GM12875 (cell line): ENCODE results near the gene CCDC47.
"Not testable (repeated sequence)": the region's sequence is repeated elsewhere in the genome, so short reads cannot be mapped to it uniquely, and the experiment has no call there.

Source experiments
- H3K4me3 ChIP-seq: one replicate; pipeline ENCODE4 v1.5.1; 2011; ENCODE audit warnings: low read depth, low read length, control low read depth
- TF ChIP-seq, protein P1 (sequence below): IDR thresholded peaks from 2 replicates; pipeline ENCODE4 v1.5.1; 2011; ENCODE audit warnings: low read depth, mild to moderate bottlenecking, control low read depth, inconsistent platforms, low read length, moderate library complexity, borderline replicate concordance; ENCODE audit not compliant: insufficient read depth

The CCDC47 gene

DNA sequence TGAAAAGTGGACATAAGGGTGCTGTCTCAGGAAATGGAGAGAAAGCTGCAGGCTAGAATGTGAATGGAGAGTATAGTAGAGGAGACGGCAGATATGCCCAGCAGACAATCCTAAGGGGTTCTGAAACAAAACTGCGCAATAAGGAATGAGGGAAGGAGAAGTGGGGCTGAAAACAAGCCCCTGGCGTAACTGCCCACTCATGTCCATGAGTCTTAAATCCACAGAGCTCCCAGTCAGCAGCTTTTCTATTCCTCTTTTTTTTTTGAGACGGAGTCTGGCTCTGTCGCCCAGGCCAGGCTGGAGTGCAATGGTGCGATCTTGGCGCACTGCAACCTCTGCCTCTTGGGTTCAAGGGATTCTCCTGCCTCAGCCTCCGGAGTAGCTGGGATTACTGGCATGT, 37.7 kb downstream of the CCDC47 start:
- TF ChIP-seq, protein P1, sequence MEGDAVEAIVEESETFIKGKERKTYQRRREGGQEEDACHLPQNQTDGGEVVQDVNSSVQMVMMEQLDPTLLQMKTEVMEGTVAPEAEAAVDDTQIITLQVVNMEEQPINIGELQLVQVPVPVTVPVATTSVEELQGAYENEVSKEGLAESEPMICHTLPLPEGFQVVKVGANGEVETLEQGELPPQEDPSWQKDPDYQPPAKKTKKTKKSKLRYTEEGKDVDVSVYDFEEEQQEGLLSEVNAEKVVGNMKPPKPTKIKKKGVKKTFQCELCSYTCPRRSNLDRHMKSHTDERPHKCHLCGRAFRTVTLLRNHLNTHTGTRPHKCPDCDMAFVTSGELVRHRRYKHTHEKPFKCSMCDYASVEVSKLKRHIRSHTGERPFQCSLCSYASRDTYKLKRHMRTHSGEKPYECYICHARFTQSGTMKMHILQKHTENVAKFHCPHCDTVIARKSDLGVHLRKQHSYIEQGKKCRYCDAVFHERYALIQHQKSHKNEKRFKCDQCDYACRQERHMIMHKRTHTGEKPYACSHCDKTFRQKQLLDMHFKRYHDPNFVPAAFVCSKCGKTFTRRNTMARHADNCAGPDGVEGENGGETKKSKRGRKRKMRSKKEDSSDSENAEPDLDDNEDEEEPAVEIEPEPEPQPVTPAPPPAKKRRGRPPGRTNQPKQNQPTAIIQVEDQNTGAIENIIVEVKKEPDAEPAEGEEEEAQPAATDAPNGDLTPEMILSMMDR: no peak
- H3K4me3 ChIP-seq: no peak overlapping the region

DNA sequence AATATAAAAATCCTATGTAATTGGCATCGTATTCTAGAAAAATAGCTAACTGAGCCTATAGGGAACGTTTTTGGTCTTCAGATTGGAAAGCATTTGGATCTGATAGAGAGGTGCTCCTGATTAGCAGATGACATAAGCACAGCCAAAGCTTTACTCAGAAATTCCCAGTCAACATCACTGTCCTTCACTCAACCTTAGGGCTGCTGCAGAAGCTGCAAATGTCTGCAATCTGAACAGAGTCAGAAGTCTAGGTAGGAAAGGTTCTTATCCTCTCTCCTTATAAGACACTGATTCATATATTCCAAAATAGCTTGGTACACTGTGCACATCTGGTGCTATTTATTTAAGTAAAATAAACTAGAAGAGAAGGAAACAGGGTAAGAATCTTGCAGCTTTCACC, 51.0 kb downstream of the CCDC47 start:
- TF ChIP-seq, protein P1: no peak

DNA sequence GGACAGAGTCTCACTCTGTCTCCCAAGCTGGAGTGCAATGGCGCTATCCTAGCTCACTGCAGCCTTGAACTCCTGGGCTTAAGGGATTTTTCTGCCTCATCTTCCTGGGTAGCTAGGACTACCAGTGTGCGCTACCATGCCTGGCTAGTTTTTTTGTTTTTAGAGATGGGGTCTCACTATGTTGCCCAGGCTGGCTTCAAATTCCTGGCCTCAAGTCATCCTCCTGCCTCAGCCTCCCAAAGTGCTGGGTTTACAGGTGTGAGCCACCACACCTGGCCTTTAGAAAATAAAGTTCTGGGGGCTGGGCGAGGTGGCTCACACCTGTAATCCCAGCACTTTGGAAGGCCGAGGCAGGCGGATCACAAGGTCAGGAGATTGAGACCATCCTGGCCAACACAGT, 53.2 kb downstream of the CCDC47 start:
- not testable (repeated sequence) for H3K4me3 ChIP-seq

More for the DNA sequence above, 51.0 kb downstream of the CCDC47 start:
- no peak overlapping the region for H3K4me3 ChIP-seq

DNA sequence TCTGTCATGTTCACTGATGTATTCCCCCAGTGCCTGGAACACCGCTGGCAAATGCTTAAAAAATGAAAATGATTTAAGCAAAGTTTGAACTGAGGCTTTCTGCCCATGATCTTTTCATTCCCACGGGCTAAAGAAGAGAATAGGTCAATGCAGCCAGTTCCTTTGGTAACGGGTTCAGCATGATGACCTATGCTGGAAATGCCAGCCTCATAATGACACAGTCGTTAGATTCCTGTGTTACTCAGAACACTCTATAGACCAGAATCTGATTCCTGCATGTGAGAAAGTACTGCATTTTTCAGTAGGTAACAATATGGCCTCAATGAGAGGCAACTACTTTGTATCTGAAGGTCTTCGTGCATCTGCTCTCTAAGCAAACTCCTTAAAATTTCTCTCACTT, 54.4 kb downstream of the CCDC47 start:
- TF ChIP-seq, protein P1: no peak
- H3K4me3 ChIP-seq: no peak overlapping the region

DNA sequence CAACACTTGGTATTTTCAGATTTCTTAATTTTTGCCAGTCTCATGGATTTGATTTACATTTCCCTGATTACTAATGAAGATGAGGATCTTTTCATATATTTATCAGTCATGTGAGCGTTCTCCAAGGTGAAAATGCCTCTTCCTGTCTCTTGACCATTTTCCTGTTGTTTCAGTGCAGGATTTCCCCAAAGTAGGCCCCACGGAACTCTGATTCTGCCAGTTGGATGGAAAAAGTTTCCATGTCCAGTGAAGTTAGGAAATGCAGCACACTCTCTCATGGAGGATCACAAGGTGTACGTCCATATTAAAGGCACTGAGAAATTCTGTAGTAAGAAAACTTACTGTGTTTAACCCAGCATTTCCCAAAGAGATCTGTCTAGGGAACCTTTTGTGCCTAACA, 57.0 kb downstream of the CCDC47 start:
- no peak overlapping the region for H3K4me3 ChIP-seq
- TF ChIP-seq, protein P1: no peak

DNA sequence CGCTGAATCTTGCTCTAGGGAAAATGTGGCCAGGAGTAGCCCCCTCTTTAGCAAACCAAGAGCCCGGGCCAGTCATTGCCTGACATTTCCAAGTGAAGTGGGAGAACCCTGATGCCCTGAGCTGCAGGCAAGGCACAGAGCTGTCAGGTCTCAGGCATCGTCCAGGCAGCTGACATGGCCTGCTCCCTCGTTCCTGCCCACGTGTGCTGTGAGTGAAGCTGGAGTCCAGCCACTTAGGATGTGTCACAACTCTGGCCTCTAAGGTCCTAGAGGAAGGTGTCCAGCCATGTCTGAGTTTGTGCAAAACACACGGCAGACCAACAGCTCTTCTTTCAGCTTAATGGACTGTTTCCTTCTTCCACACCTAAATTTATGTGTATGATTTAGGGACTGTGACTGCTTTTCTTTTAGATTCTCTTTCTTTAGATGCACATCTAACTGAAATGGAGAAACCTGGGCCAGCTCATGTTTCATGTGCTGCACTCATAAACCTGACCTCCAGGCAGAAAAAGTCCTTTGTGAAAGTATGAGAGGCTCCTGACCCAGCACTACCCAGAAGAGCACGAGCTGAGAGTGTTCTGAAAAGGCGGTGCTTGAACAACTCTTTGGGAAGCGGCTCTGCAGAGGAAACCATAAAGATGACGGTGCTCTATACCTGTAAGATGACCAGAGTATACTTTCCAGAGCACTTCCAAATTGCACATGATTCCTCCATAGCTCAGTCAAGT, 58.7 kb downstream of the CCDC47 start:
- TF ChIP-seq, protein P1: no peak
- H3K4me3 ChIP-seq: no peak overlapping the region

DNA sequence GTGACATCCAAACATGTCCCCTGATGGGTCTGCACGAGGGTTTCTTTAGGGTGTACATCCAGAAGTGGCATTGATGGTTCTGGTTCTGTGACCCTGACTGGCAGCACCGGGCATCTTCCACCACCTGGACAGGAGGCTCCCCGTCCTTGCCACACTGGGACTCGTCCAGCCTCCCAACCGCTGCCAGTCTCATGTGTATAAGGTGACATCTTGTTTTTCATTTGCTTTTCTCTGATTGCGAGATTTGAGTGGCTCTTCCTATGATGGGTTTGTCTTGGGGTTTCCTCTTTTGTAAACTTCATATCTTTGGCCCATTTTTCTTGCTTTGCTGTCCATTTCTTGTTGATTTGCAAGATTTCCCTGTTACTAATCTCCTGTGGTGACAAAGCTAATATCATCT, 64.3 kb downstream of the CCDC47 start:
- H3K4me3 ChIP-seq: no peak overlapping the region
- TF ChIP-seq, protein P1: no peak
